HG02885 (cell line): ENCODE data around the gene RAB8B.

Source experiments
- ATAC-seq: cut with Tn5 transposase; IDR thresholded peaks from one replicate; pipeline ENCODE4 v1.9.1; 2021; ENCODE audit warnings: mild to moderate bottlenecking; ENCODE audit not compliant: unreplicated experiment, poor library complexity

Gene RAB8B

DNA sequence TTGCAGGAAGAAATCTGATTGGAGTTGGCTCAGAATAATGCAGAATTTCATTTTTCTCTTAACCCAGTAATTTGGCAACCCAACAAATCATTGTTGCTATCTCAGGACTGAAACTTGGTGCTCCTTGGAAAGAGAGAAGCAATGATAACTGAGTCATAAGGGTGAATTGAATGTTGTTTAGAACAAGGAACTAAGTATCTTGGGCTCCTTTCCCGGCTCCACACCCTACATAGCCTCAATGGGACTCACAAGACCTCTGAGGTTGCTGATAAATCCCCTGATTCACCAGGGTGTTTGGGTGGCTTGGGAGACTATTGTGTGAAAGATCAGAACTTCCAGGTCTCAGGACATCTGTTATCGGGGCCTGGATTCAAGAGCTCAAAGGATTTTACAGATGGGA is 7.8 kb upstream of the RAB8B start:
- ATAC-seq, result no peak

DNA sequence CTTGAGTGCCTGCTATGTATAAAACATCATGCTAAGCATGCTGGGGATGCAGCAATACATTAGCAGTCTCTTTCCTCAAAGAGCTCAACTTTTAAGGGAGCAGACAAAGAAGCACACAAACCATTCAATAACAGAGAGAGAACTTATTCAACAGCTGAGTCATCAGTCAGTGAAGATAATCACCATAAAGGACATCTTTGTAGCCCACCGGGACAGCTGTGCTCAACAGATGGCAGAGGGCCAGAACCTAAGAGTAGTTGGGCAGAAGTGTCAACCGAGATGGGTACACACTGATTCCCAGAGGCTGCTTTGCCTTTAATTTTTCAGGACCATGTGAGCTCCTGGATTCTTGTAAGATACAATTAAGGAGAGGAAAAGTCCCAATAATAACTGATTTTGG is 4.2 kb upstream of the RAB8B start:
- no peak for ATAC-seq

DNA sequence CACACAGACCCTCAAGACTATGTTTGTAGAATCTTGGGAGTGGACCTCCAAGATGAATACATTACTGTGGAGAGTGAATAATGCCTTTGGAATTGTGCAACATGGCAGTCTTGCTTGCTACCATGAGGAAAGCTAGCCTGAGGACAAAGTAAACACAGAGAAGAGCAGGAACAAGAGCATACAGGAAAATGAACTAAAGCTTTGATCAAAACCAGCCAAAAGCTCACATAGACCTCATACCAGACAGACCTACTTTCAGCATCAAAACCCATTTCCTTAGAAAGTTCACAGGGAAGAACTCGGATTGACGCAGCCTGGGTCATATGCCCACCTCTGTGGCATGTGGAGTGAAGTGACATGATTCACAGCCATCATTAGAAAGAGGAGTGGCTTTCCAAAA is 3.3 kb upstream of the RAB8B start:
- ATAC-seq, result no peak

DNA sequence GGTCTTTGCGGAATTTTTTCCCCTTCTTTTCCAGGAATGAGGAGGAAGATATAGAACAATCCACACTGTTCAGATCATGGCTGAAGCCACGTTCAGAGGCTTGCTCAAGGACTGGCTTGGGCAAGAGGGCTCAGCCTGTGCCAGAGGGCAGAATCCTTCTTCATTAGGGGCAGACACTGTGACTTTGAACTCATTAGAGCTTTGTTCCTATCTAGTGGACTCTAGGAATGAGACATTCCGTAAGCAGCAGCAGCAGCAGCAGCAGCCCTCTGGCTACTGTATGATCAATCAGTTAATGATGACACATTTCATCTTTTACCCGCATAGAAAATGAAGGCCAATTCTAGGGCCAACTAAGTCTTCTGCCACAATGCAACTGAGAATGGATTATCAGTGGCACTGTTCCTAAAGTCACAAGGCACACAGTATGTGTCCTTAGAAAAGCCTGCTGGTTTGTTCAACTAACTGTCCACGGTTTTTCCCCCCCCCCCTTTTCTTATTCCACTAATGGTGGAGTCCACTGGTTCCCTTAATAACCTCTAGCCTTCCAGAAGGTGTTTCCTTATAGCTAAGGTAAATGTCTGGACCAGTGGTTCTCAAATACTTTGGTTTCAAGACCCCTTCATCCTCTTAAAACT is 1.7 kb upstream of the RAB8B start:
- ATAC-seq, result no peak

DNA sequence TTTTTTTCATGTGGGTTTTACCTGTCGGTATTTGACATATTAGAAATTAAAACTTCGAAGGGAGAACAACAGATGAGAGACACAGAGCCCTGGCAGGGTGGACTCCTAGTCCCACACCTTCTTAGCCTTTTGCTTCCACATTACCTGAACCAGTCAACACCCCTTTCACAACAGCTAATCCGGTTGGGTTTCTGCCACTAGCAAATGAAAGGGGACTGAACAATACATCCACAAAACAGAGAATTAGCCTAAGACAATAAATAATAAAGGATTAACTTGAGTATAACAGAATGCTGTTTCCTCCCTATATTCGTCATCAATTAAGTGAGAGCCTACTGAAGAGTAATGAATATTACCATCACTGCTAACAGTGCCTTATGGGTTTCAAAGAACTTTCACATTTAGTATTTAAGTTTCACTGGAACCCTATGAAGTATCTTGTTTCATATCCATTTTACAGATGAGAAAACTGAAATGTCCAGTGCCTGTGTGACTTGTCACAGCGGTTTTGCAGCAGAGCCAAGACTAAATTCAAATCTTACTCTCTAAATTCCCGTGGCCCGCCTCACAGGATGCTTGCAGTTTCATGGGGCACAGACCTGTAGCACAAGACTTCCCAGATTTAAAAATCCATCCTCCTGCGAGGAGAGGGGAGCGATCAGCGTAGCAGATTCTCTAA is 1.0 kb upstream of the RAB8B start:
- no peak for ATAC-seq

DNA sequence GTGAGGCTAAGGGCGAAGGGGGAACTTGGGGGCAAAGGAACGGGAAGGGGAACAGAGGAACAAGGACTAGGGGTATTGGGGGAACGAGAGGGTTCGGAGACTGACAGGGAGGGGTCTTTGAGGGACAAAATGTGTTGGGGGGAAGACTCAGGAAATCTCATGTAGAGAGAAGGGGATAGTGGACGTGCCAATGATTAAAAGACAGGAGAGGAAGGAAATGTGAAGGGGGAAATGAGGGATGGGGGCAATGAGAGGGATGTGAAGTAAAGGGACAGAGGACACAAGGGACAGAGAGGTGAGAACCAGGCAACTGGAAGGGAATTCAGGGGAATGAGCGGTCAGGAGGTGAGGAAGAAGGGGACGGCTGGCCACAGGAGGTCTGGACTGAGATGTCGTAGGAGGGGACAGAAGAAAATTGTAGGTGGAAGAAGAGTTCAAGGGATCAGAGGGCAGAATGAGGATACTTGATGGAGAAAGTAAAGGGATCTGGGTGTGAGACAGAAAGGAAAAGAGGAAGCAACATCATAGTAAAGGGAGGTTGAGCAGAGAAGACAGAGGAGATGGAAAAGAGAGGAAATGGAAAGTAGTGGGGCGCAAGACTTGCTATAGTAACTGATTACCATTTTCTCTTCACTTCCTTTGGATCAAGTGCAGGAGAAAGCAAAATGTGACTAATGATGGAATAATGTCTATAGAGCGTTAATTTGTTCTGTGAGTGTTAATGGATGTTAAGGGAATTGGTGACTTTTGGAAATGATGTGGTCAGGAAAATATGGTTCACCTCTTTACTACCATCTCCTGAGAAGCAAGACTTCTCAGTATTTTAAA is 749 bp downstream of the RAB8B start:
- no peak for ATAC-seq

DNA sequence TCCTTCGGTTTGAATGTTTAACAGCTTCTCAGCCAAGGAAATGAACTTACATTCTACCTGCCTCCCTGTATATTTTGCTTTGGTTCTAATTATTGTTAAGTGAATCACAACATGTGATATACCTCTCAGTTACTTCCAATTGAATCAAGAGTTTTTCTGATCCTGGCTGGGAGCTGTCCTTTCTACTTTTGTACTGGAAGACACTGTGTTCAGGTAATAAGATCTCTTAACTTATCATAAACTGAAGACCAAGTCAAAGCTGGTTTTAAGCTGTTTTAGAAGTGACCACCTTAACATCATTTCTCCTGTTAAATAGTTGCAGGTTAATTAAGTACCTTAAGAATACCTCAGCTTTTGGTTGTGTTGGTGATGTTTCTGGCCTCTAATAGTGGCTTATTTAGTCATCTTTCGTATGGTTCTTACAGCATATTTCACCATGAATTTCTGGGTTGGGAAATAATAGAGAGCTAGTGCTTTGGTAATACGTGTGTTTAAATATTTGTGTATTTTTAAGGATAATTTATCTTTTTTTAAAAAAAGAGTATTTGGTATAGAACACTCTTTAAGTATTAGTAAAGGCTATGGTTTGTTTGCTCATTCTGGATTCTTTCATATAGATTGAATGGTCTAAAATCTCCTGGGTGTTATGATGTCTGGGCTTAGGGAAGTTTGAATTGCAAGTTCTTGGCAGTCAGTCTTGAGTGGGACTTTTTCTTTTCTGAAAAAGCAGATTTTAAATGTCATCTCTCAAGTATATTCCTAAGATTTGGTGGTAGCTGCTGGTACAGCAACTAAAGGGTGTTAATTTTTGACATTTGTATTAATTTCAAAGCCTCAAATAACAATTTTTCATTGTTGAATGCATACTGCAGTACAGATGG is 1.6 kb downstream of the RAB8B start:
- ATAC-seq, result no peak

DNA sequence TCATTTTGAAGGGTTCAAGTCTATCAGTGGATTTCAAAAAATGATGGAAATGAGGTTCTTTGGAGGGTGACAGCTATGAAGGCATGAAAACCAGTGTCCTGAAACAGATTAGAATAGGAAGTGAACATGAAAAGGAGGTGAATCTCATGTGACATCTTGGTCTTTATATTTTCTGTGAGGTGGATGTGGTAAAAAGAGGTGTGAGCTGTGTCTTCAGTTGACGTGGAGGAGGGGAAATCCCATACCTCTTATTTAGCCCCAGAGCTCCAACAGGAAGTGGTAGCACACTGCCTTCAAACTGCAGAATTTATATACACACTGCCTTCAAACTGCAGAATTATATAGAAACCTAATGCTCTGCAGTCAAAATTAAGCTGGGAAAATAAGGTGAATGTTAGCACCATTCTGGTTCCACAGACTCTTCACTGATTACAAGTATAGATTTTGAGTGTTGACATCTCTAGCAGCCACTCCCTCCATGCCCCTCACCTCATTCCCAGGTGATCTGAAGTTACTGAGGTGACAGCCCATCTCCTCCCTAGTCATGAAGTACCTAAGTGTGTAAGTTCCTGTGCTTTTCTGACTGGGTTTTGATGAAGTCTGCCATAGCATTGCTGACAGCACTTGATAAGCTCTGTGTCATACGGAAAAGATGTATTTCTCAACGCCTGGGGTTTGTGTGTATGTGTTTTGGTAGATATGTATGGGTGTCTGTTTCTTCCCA is 2.7 kb downstream of the RAB8B start:
- ATAC-seq, result peak; percentile 50

DNA sequence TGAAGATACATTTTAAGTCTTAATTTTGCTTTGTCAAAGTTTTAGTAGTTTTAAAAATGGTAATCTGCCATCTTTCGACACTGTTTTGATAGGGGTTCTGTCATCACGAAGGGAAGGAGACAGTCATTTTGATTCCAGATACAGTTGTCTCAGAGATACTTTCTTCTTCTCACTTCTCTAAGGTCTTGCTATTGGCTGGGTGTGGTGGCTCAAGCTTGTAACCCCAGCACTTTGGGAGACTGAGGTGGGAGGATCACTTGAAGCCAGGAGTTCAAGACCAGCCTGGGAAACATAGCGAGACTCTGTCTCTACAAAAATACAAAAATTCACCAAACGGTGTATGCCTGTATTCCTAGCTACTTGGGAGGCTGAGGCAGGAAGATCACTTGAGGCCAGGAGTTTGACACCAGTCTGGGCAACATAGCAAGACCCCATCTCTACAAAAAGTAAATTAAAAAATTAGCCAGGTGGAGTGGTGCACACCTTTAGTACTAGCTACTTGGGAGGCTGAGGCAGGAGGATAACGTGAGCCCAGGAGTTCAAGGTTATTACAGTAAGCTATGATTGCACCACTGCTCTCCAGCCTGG is 3.3 kb downstream of the RAB8B start:
- ATAC-seq, result no peak

DNA sequence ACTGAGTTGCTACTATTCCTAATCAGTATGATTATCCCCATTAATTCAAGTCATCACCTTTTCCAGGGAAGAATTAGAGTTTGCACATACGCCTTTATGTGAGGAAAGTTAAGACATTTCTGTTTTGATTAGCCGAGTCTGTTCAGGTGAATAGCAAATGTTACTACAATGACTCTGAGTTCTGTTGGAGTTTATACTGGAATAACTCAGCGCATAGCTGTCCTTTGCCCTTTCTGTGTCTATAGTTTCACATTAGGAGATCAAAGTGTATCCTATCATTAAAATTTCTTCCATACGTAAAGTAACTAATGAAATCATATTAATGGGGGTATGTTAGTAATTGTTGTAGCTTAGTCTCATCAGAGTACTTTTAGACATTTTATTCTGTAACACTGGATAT is 4.9 kb downstream of the RAB8B start:
- no peak for ATAC-seq

DNA sequence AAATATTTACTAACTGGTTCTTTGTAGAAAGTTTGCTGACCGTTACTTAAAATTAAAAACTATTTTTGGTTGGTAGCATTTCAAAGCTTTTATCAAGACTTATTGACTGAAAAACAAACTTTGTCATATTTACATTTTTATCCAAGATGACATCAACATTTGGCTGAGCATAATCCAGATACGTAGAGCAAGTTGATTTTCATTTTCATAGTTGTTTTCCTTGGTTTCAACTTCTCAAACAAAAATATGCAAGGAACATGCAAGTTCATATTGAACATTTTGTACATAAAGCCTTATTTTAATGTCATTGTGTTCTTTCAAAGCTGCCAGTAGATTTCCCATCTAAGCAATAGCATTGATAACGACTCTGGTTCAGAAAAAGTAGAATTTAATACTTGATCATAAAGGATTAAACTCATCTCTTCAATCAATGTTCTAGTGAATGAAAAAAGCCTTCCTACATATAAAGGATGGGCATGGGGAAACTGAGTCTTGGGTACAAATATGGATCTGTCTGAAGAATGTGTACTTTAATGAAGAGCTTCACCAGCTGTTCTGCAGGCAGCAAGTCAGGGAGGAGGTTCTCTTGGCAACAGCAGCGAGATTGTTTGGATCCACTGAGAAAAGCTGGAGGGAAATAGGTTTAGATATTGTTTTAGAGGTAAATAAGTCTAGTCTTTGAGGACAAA is 5.6 kb downstream of the RAB8B start:
- ATAC-seq, result no peak

DNA sequence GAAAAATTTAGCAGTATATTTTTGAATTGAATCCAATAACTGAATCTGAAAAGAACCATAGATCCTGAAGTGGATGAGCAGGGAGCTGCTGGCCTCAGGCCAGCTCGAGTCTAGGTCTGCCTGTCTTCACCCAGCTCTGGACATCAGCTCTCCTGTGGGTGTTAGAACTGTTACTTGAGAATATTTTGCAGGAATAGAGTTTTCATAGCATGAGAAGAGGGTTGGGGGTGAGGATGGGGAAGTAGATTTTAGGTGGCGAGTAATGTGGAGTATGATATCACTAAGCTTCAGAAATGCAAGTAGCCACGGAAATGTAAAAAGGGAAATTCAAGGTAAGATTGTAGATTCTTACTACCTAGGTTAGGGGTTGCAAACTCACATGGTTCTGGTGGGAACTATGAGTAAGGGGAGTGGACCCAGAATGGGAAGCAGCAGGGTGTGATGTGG is 6.2 kb downstream of the RAB8B start:
- ATAC-seq, result no peak

DNA sequence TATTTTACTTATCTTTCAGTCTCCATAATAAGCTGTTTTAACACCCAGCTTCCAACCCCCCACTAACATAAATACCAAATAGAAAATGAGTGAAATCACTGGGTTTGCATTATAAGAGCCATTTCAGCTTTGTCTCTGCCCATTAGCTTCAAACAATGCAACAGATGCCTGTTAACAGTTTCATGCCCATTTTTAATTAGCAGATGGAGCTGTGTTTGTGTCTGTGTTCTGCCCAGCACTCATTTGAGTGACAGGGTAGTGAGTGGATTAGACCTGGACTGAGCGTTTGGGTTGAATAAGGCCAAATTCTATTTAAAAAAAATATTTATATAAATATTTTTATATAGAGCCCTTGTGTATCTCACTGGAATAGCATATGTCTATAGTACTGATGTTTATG is 7.4 kb downstream of the RAB8B start:
- ATAC-seq, result no peak

DNA sequence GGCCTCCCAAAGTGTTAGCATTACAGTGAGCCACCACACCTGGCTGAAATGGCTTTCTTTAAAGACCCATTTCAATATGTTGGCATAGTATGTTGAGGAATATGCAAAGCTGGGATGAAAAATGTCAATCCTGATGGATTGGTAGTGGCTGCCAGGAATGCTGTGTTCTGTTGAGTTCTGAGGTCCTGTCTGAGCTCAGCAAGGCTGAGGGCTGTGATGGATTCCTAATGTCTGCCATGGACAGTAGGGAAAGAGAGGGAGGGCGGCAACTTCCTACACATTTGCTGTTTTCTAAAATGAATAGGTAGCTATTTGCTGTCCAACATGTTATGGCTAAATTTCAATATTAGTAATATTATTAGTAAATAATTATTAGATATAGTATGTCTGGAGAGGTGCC is 8.2 kb downstream of the RAB8B start:
- ATAC-seq, result no peak

DNA sequence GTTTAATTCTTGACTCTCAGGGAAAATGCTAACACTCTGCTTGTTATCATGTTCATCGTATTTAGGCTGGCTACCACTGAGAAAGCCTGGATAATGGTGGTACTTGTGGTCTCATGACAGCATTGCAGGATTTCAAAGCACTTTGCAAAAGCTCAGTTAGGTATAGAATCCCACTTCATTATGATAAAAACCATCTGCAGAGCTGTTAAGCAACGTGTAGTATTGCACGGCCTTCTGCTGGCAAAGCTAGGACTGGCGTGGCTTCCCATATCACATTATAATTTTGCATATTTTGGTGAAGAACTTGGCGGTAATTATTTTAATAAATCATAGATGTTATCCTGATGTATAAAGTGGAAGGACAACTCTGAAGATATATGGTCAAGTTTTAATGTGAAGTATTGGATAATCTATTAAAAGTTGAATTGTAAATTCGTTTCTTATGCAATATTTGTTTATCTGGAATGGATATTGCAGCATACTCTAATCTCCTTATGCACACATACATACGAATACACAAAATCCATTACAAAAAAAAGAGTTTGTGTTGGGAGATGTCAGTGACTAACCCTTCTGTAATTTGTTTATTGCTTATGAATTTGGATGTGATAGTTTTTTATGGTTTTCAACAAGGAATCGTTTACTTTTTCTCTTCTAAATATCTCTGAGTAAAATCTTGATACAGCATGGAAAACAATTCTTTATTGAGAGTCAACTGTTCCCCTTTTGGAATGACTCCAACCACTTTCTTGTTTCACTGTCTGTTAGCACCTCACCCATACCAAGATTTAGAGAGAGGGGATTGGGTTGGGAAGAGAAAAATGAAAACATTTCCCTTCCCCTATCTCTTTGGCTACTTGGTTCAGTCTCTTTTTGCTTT is 9.2 kb downstream of the RAB8B start:
- no peak for ATAC-seq

DNA sequence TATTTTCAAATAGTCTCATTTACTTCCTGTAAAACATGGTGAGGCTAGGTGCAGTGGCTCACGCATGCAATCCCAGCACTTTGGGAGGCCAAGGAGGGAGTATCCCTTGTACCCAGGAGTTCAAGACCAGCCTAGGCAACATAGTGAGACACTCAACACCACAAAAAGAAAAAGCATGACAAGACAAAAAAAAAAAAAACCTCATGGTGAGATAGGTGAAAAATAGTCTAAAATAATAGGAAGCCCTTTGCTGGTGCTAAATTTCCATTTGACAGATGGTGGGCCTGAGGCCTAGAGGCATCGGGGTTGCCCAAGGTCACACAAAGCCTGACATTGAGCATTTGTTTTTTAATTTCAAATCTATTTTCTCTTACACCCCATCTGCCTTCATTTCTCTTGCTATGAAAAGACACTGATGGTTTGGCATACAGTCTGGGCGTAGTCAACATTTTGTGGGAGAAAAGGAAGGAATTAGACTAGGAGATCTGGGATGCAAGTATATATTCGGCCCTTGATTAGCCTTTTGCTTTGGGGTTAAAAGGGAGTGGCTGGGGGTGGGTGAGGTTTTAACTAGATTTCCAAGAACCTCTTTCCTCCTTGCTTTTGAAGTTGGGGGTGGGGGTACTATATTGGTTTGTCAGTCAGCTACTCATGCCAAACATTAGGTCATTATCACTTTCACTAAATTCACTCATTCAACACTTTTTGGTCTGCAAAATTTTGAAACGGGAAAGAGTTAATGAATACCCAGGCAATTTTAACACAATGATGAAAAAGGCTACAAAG is 11.3 kb downstream of the RAB8B start:
- no peak for ATAC-seq

DNA sequence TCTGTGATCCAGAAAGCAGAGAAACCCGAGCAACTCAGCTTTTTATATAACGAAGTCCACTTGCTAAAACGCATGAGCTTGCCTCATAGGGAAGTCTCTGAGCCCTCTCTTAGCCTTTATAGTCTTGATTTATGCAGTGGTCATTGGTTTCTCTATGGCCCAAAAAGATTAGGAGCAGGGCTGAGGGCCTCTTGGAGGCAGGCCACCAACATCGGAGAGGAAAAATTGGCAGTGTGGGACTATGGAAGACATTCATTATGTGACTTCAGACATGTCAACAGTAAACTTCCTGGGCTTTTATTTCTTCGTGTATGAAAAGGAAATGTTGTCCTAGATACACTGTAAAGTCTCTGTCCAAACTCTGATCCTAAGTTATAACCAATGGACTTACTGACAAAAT is 13.5 kb downstream of the RAB8B start:
- no peak for ATAC-seq
